Type B pancreatic cell (in vitro differentiated cells): Measurements from ENCODE around the gene TMEM132D. TPM values are rescaled to one million over a fixed set of nuclear protein-coding genes. Genes with fewer than 3 reads are reported as not detected.
A peak's percentile ranks its signal among the peaks of the same experiment; 100 is the strongest.

ENCODE experiments used
- DNase-seq: peaks from one replicate; pipeline ENCODE4 v3.0.0; 2021; ENCODE audit warnings: mixed read lengths; ENCODE audit not compliant: unreplicated experiment; ENCODE audit errors: extremely low spot score
- H3K27ac Mint-ChIP-seq: 2 replicates; pipeline ENCODE4 v1.8.0; 2021; ENCODE audit warnings: mild to moderate bottlenecking, mixed read lengths
- H3K27me3 Mint-ChIP-seq: 2 replicates; pipeline ENCODE4 v1.8.0; 2021; ENCODE audit warnings: mixed read lengths
- H3K36me3 Mint-ChIP-seq: 2 replicates; pipeline ENCODE4 v1.8.0; 2021; ENCODE audit warnings: mixed read lengths
- H3K4me1 Mint-ChIP-seq: one replicate; pipeline ENCODE4 v1.8.0; 2021; ENCODE audit warnings: mixed read lengths; ENCODE audit not compliant: unreplicated experiment
- H3K4me3 Mint-ChIP-seq: 2 replicates; pipeline ENCODE4 v1.8.0; 2021; ENCODE audit warnings: mild to moderate bottlenecking, mixed read lengths
- H3K9me3 Mint-ChIP-seq: 2 replicates; pipeline ENCODE4 v1.8.0; 2021; ENCODE audit warnings: mixed read lengths
- CTCF ChIP-seq: fragments of 200-600 bp; sonication (generic); conservative IDR thresholded peaks from 2 replicates; pipeline ENCODE4 v1.5.0; 2021; ENCODE audit warnings: antibody characterized with exemption, mild to moderate bottlenecking
- total RNA-seq: library from RNA; stranded (reverse); gene quantifications from 2 replicates; pipeline ENCODE4 v1.2.1, GENCODE V29; 2021; ENCODE audit warnings: low replicate concordance

Gene TMEM132D
- total RNA-seq, 1 donor from 2014 or later, result 1.8 TPM

- no peak for DNase-seq
- peaks cover 4% of the 10 kb centered on the region for H3K9me3 Mint-ChIP-seq
- H3K4me1 Mint-ChIP-seq, result no peaks in the 10 kb centered on the region
- peaks cover 30% of the 10 kb centered on the region for H3K27me3 Mint-ChIP-seq
- no peak overlapping the region for H3K27ac Mint-ChIP-seq
- no peaks in the 10 kb centered on the region for H3K36me3 Mint-ChIP-seq
- no peak overlapping the region for H3K4me3 Mint-ChIP-seq
- no peak for TF ChIP-seq CTCF
Measured at GRCh38 chr12:129534966-129535750, 368.7 kb downstream of the TMEM132D start.

- Mint-ChIP-seq H3K27ac (no peak overlapping the region), H3K36me3 (no peaks in the 10 kb centered on the region), H3K4me3 (no peak overlapping the region), H3K27me3 (peaks cover 39% of the 10 kb centered on the region), H3K4me1 (no peaks in the 10 kb centered on the region), H3K9me3 (peaks cover 4% of the 10 kb centered on the region)
- no peak for DNase-seq
- no peak for TF ChIP-seq CTCF
Measured at GRCh38 chr12:129532707-129533499, 370.9 kb downstream of the TMEM132D start.

GRCh38 chr12:129532082-129532481 is 371.7 kb downstream of the TMEM132D start:
- no peak for TF ChIP-seq CTCF
- Mint-ChIP-seq H3K4me1 (no peaks in the 10 kb centered on the region), H3K27me3 (peaks cover 37% of the 10 kb centered on the region), H3K9me3 (peaks cover 4% of the 10 kb centered on the region), H3K4me3 (no peak overlapping the region), H3K27ac (no peak overlapping the region), H3K36me3 (no peaks in the 10 kb centered on the region)
- DNase-seq, result no peak

- no peak for DNase-seq
- TF ChIP-seq CTCF, result no peak
- Mint-ChIP-seq H3K9me3 (peaks cover 4% of the 10 kb centered on the region), H3K27ac (peak overlapping the region; percentile 15), H3K27me3 (peaks cover 37% of the 10 kb centered on the region), H3K4me1 (no peaks in the 10 kb centered on the region), H3K4me3 (no peak overlapping the region), H3K36me3 (no peaks in the 10 kb centered on the region)
Measured at GRCh38 chr12:129530984-129531383, 372.8 kb downstream of the TMEM132D start.

- H3K36me3 Mint-ChIP-seq, result no peaks in the 10 kb centered on the region
- H3K4me1 Mint-ChIP-seq, result no peaks in the 10 kb centered on the region
- no peak overlapping the region for H3K4me3 Mint-ChIP-seq
- peaks cover 35% of the 10 kb centered on the region for H3K27me3 Mint-ChIP-seq
- H3K27ac Mint-ChIP-seq, result no peak overlapping the region
- TF ChIP-seq CTCF, result no peak
- peaks cover 4% of the 10 kb centered on the region for H3K9me3 Mint-ChIP-seq
- no peak for DNase-seq
Measured at GRCh38 chr12:129530517-129530916, 373.3 kb downstream of the TMEM132D start.
